ENCODE results near the gene PHC3. TPM values are rescaled to one million over a fixed set of nuclear protein-coding genes. Genes with fewer than 3 reads are reported as not detected.

PHC3 gene
- total RNA-seq = 89.3 TPM

GRCh38 chr3:170180908-170181885 is at the start of gene PHC3:
TSS of gene PHC3 (minus strand) at chr3:170181733. CDS start at chr3:170181715, 18 bp downstream.

GRCh38 chr3:170221924-170222646 is 40.6 kb upstream of the PHC3 start, which contains the start of gene PRKCI:
TSS of gene PRKCI (plus strand) at chr3:170222424. CDS start at chr3:170222670, 246 bp downstream.

Other genes with a start within 250 kb of the PHC3 start
- gene SEC62, start 214.9 kb downstream of the PHC3 start, total RNA-seq = 94.3 TPM
- gene GPR160, start 143.7 kb downstream of the PHC3 start, total RNA-seq = 61.7 TPM
- 68.0 TPM for gene PRKCI, start 40.7 kb upstream of the PHC3 start, total RNA-seq
- gene SKIL, start 176.0 kb upstream of the PHC3 start, total RNA-seq = 141 TPM
- 16.8 TPM for gene CLDN11, start 237.1 kb upstream of the PHC3 start, total RNA-seq

Measured in camera-type eye (tissue), 1 donor.